Measurements from ENCODE around the gene SPIN2A.
"Not testable (repeated sequence)": the region's sequence is repeated elsewhere in the genome, so short reads cannot be mapped to it uniquely, and the experiment has no call there.

GRCh38 chrX:57102918-57103317 is 34.3 kb downstream of the SPIN2A start:
- not testable (repeated sequence) for TF ChIP-seq SP1 (IDR thresholded peaks at IDR 0.05; ENCODE audit: low read depth, low read length); CTCF (IDR thresholded peaks at IDR 0.05 in 2 of 3, conservative IDR thresholded peaks at IDR 0.05 in 1 of 3; ENCODE audit: control insufficient read depth in 2 of 3, extremely low read depth in 1 of 3, insufficient read depth in 1 of 3, low read depth in 3 of 3, low read length in 3 of 3); REST (IDR thresholded peaks at IDR 0.05; ENCODE audit: low read depth, low read length)

Data from GM12878 (cell line).